GM18511 (cell line): ENCODE data around the gene ZCCHC10.
"Not testable (repeated sequence)": the region's sequence is repeated elsewhere in the genome, so short reads cannot be mapped to it uniquely, and the experiment has no call there.

Source experiments
- ATAC-seq: cut with Tn5 transposase; IDR thresholded peaks from one replicate; pipeline ENCODE4 v1.9.1; 2021; ENCODE audit warnings: mild to moderate bottlenecking, moderate library complexity; ENCODE audit not compliant: unreplicated experiment

ZCCHC10 gene

DNA sequence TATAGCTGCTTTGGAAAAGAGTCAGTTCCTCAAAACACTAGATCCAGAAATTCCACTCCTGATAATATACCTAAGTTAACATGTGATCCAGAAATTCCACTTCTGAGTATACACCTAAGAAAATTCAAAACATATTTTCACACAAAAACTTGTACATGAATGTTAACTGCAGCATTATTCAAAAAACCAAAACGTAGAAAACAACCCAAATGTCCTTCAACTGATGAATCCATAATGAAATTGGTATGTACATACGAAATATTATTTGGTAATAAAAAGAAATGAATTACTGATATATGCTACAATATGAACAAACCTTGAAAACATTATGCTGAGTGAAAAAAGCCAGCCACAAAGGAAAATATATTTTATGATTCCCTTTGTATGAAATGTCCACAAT, 46.4 kb downstream of the ZCCHC10 start:
- no peak for ATAC-seq

DNA sequence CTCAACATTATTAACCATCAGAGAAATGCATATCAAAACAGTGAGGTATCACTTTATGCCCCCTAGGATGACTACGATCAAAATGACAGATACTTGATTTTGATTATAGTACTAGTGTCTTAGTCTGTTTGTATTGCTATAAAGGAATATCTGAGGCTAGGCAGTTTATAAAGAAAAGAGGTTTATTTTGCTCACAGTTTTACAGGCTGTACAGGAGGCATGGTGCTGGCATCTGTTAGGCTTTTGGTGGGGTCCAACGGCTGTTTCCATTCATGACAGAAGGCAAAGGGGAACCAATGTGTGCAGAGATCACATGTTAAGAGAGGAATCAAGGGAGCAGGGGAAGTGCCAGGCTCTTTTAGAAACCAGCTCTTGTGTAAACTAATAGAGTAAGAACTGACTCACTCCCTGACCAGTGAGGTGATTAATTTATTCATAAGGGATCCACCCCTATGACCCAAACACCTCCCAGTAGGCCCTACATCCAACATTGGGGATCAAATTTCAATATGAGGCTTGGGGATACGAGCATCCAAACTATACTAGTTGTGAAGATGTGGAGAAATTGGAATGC, 46.9 kb downstream of the ZCCHC10 start:
- ATAC-seq, result no peak

GRCh38 chr5:132976852-132977251, 49.5 kb downstream of the ZCCHC10 start:
- no peak for ATAC-seq

- not testable (repeated sequence) for ATAC-seq
Observed at GRCh38 chr5:132972436-132972828, 53.9 kb downstream of the ZCCHC10 start.

DNA sequence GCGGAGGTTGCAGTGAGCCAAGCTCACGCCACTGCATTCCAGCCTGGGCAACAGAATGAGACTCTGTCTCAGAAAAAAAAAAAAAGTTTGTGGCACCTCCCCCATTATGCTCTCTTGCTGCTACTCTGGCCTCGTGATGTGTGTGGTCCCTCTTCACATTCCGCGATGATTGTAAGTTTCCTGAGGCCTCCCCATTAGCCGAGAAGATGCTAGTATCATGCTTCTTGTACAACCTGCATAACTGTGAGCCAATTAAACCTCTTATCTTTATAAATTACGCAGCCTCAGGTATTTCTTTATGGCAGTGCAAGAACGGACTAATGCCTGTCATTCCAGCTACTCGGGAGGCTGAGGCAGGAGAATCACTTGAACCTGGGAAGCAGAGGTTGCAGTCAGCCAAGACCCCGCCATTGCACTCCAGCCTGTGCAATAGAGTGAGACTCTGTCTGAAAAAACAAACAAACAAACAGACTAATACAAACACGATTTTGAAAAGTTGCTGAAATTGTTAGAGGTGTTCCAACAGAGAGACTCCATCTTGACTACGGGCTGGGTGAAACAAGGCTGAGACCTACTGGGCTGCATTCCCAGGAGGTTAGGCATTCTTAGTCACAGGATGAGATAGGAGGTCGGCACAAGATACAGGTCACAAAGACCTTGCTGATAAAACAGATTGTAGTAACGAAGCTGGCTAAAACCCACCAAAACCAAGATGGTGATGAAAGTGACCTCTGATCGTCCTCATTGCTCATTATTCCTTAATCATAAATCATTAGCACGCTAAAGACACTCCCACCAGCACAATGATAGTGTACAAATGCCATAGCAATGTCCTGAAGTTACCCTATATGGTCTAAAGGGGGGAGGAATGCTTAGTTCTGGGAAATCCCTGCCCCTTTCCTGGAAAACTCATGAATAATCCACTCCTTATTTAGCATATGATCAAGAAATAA, 54.6 kb downstream of the ZCCHC10 start:
- no peak for ATAC-seq

GRCh38 chr5:132965120-132965519, 61.2 kb downstream of the ZCCHC10 start:
- no peak for ATAC-seq

GRCh38 chr5:132963171-132964104, 62.9 kb downstream of the ZCCHC10 start, which contains the start of gene AFF4:
TSS of gene AFF4 (minus strand) at chr5:132963634. CDS start at chr5:132937189, 26,445 bp downstream.
- peak; percentile 94 for ATAC-seq

DNA sequence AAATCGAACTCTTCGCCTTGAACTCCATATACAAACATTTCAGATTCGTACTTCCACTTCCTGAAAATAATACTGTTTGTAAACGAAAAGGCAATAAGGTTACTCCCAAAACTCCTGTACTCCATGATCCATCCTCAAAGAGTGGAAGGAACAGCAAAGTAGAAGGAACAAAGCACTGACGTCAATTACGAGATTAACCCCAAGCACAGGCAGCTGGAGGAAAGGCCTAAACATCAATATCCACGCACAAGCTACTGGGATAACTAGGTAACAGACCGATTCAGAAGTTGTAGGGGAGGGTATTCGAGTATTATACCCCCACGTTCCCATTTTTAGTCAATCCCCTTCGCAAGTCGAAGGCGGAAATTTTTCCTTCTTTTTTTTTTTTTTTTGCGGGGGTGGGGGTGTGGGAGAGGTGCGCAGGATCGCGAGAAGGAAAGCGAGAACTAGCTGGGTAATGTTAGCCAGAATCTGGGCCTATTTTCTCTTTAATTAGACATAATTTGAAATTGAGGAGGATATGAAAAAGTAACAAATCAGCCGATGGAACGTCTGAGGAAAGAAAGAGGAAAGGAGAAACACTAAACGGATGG, 63.8 kb downstream of the ZCCHC10 start:
- no peak for ATAC-seq

DNA sequence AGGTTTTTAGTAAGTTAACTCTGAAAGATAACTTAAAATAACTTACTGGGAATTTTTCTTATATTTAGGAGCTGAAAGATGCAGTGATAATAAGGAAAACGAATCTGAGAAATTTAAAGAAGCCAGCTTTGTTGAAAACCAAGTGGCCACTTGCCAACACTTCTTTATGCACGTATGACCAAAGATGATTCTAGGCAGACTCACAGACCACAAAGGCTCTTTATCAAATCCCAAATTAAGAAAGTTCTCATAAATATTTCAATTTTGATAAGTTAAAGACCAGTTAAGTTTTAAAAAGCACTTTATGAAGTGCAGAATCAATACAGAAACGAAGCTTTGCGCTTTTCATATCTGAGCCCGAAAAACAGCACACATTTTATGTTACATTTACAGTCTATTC, 64.5 kb downstream of the ZCCHC10 start:
- ATAC-seq, result no peak

- ATAC-seq, result not testable (repeated sequence)
Observed at GRCh38 chr5:132961123-132961815, 65.1 kb downstream of the ZCCHC10 start.

- ATAC-seq, result not testable (repeated sequence)
Observed at GRCh38 chr5:132956166-132956799, 70.1 kb downstream of the ZCCHC10 start.

DNA sequence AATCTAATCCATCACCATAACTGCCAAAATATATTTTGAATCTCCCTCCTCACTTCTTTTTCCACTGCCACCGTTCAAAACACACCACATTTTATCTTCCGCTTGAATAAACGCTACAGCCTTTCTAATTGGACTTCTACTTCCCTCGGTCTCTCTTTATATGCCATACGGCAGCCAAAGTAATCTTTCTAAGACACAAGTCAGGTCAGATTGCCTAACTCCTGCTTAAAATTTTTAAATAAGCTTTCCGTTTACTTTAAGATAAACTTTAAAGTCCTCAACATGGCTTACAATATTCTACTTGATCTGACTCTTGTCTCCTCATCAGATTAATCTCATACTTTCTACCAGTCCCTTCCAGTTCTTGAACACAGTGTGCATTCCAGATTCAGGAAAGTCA, 72.6 kb downstream of the ZCCHC10 start:
- ATAC-seq, result no peak

GRCh38 chr5:132952829-132953228, 73.5 kb downstream of the ZCCHC10 start:
- no peak for ATAC-seq

DNA sequence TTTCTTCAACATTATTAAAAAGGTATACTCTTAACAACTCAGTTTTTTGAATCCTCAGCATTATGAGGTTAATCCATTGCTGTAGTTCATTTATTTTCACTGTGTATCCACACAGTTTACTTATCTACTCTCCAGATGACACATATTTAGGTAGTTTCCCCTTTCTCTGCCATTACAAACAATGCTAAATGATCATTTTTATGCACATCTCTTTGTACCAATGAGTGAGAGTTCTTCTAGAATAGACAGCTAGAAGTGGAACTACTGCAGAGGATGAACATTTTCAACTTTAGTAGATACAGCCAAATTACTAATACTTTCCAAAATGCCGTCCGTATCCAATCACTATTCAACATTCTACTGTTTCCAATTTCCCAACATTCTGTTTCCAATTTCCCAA, 74.5 kb downstream of the ZCCHC10 start:
- no peak for ATAC-seq

- ATAC-seq, result no peak
Observed at GRCh38 chr5:132949136-132949535, 77.2 kb downstream of the ZCCHC10 start.

DNA sequence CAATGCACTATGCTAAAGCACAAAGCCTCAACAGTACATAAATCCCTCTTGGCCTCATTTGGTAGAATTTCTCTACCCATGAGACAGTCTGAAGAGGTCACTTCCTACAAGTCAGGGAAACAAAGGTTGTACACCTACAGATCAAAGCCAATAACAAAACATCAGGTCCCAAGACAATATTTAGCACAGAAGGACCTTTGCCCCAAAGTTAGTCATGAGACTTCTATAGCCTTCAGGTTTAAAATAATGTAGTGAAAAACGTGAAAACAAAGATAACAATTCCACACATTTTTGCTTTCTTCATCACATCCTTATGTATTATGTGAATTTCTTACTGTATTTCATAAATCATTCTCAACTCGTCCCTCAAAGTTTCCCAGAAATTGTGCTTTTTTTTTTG, 78.7 kb downstream of the ZCCHC10 start:
- ATAC-seq, result no peak
